Right renal pelvis (tissue), 4 donors: ENCODE results near the gene ZNF304. TPM values are rescaled to one million over a fixed set of nuclear protein-coding genes. Genes with fewer than 3 reads are reported as not detected.

Experiments
- polyA plus RNA-seq, 4 donors: library from polyadenylated mRNA; unstranded; fragments of 120-200 nt; gene quantifications; one replicate each; pipeline ENCODE4 v1.2.1, GENCODE V29; 2013; ENCODE audit not compliant: insufficient read length in 4 of 4

Gene ZNF304
- polyA plus RNA-seq, 4 donors, result 14.7 to 19.4 (median 18.2) TPM

Other genes starting within 250 kb of the ZNF304 start
- gene USP29, start 231.3 kb upstream of the ZNF304 start, polyA plus RNA-seq, result not detected
- under 1 TPM in 1 of 4 donors, not detected in 3; 0.04 TPM for gene ZIM3, start 206.1 kb upstream of the ZNF304 start, polyA plus RNA-seq
- not detected for gene DUXA, start 183.8 kb upstream of the ZNF304 start, polyA plus RNA-seq
- gene ZNF264, start 159.8 kb upstream of the ZNF304 start, polyA plus RNA-seq, result 10 to 100 TPM; 18.0 to 23.1 (median 19.8) TPM
- 1 to 10 TPM; 1.3 to 5.1 (median 2.2) TPM for gene AURKC, start 120.2 kb upstream of the ZNF304 start, polyA plus RNA-seq
- gene ZNF805, start 110.6 kb upstream of the ZNF304 start, polyA plus RNA-seq, result 1 to 10 TPM; 4.7 to 5.5 (median 5.1) TPM
- gene ZNF460, start 70.8 kb upstream of the ZNF304 start, polyA plus RNA-seq, result 1 to 10 TPM; 1.5 to 2.6 (median 2.6) TPM
- 1 to 10 TPM; 7.9 to 9.1 (median 8.6) TPM for gene ZNF543, start 30.8 kb upstream of the ZNF304 start, polyA plus RNA-seq
- gene TRAPPC2B, start 12.3 kb downstream of the ZNF304 start, polyA plus RNA-seq, result 10 to 100 TPM; 16.5 to 18.9 (median 17.8) TPM
- 1 to 10 TPM; 4.5 to 6.9 (median 5.6) TPM for gene ZNF547, start 12.3 kb downstream of the ZNF304 start, polyA plus RNA-seq
- gene ZNF548, start 38.6 kb downstream of the ZNF304 start, polyA plus RNA-seq, result 10 to 100 TPM; 18.0 to 22.4 (median 21.1) TPM
- 10 to 100 TPM in 3 of 4 donors, 1 to 10 TPM in 1; 9.6 to 13.7 (median 11.1) TPM for gene ZNF17, start 59.9 kb downstream of the ZNF304 start, polyA plus RNA-seq
- gene ZNF749, start 84.1 kb downstream of the ZNF304 start, polyA plus RNA-seq, result 10 to 100 TPM; 10.1 to 15.8 (median 12.6) TPM
- gene VN1R1, start 105.9 kb downstream of the ZNF304 start, polyA plus RNA-seq, result 1 to 10 TPM; 2.5 to 4.2 (median 3.2) TPM
- gene ZNF772, start 126.3 kb downstream of the ZNF304 start, polyA plus RNA-seq, result 10 to 100 TPM; 18.6 to 25.4 (median 22.1) TPM
- 10 to 100 TPM; 17.4 to 24.3 (median 20.8) TPM for gene ZNF419, start 136.5 kb downstream of the ZNF304 start, polyA plus RNA-seq
- 10 to 100 TPM; 11.3 to 13.0 (median 11.6) TPM for gene ZNF773, start 148.7 kb downstream of the ZNF304 start, polyA plus RNA-seq
- 10 to 100 TPM; 12.5 to 14.7 (median 13.5) TPM for gene ZNF549, start 176.1 kb downstream of the ZNF304 start, polyA plus RNA-seq
- gene ZNF550, start 208.6 kb downstream of the ZNF304 start, polyA plus RNA-seq, result 10 to 100 TPM; 20.6 to 25.9 (median 22.2) TPM
- gene ZNF416, start 227.6 kb downstream of the ZNF304 start, polyA plus RNA-seq, result 1 to 10 TPM; 7.8 to 9.8 (median 9.5) TPM
- 10 to 100 TPM; 16.3 to 21.1 (median 18.8) TPM for gene ZIK1, start 232.9 kb downstream of the ZNF304 start, polyA plus RNA-seq
- gene ZNF530, start 248.6 kb downstream of the ZNF304 start, polyA plus RNA-seq, result 1 to 10 TPM; 4.3 to 5.3 (median 5.1) TPM